HG03432 (cell line): ENCODE data around the gene C1QTNF6.
"Not testable (repeated sequence)": the region's sequence is repeated elsewhere in the genome, so short reads cannot be mapped to it uniquely, and the experiment has no call there.

Experiments used
- ATAC-seq: cut with Tn5 transposase; IDR thresholded peaks from one replicate; pipeline ENCODE4 v1.9.1; 2021; ENCODE audit warnings: mild to moderate bottlenecking, moderate library complexity; ENCODE audit not compliant: unreplicated experiment

C1QTNF6 gene

DNA sequence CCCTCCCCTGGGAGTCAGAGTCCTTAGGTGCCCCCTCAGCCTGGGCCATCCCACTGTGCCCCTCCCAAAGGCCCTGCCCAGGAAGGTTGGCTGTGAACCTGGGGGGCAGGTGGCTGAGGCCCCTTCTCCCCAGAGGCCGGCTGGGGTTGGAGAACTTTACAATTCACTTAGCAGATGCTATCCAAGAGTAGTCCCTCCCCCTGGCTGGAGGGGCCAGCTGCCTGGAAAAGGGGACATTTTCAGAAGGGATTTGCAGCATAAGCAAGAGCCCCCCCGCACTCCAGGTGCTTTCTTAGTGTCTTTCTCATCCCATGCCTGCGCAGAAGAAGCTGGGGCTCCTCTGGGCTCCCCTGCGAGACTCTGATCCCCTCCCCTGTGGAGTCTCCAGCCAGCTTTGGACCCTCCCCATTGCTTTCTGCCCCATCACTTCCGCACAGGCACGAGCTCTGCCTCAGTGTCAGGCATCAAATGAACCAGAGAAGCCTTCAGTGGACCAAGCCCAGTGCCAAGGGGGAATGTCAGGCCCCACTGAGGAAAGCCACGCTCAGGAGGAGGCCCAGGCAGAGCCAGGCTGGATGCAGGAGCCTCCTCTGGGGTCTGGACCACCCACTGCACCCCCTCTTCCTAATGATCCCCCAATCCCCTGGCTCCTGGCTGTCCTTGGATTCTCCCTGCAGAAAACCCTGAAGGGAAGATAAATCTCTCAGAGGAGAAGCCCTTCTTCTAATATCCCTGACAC, 20.5 kb upstream of the C1QTNF6 start:
- no peak for ATAC-seq

DNA sequence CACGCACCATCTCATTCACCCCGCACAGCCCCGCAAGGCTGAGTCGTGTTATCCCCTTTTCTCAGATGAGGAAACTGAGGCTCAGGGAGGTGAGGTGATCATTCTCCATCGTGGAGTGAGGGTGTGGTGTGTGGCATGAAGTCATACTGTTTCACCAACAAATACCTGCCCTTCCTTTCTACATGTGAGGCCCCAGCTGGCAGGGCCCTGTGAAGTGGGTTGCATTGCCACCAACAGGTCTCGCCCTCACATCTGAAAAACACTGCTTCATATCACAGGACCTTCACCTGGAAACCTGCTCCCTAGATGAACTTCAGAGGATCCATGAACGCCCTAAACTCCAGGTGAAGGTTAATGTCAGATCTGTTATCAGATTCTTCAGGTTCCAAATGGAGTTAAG, 19.9 kb upstream of the C1QTNF6 start:
- ATAC-seq: no peak

- no peak for ATAC-seq
Observed at GRCh38 chr22:37206841-37207821, 19.1 kb upstream of the C1QTNF6 start.

GRCh38 chr22:37206118-37206840, 18.2 kb upstream of the C1QTNF6 start:
- ATAC-seq: no peak

DNA sequence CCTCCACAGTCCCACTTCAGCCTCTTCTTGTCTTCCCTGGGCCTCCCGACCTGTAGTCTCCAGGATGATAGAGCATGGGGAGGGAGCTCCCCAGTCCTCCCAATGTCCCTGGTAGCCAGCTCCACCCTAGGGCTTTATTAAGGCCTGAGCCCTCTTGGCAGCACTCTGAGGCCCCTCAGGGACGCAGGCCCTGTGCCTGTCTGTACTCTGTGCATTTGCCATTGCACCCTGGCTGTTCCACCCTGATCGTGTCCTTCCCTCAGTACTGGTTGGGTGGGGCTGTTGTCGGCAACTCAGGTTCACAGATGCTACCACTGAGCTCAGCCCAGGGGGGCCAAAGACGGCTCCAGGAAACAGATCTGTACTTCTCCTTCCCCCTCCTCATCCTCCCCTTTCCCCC, 17.0 kb upstream of the C1QTNF6 start:
- ATAC-seq: no peak

- ATAC-seq: no peak
Observed at GRCh38 chr22:37204045-37204655, 16.1 kb upstream of the C1QTNF6 start.

- ATAC-seq: no peak
Observed at GRCh38 chr22:37203354-37204044, 15.5 kb upstream of the C1QTNF6 start.

- ATAC-seq: no peak
Observed at GRCh38 chr22:37202716-37203115, 14.7 kb upstream of the C1QTNF6 start.

DNA sequence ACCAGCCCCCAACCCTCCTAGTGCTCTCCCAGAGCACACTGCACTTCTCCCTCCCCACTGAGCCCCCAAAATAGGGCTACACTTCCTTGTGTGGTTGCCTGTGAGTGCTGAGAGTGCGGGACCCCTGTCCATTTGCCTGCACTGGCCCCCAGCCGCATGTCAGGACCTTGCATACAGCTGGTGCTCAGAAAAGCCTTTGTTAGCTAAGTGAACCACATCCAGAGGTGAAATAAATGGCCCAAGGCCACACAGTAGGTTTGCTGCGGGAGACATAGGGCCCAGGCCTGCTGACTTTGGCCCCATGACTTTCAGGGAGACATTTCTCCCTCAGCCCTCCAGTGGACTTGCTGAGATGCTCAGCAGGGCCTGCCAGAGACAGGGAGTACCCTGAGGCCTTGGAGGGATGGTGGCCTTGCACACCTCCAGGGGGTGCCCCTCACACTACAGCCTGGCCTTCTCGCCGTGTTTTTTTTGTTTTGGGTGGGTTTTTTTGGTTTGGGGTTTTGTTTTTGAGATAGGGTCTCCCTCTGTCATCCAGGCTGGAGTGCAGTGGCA, 14.0 kb upstream of the C1QTNF6 start:
- ATAC-seq: no peak

GRCh38 chr22:37201443-37201820, 13.4 kb upstream of the C1QTNF6 start:
- ATAC-seq: not testable (repeated sequence)

DNA sequence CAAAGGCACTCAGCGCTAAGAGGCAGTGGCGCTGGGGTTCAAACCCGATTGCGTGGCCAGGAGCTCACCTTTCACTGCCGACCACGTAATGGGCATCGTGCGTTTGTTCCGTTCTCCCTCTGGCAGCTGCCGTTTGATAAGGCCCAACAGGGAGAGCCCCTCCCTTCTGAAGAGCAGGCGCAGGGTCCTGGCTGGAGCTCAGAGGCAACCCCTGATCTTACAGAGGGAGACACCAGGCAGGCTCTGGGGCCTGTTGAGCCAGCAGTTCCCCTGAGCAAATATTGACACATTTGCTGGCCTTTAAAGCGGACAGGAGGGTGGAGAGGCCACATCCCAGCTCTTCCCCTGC, 11.7 kb upstream of the C1QTNF6 start:
- ATAC-seq: no peak

GRCh38 chr22:37199103-37199759, 11.2 kb upstream of the C1QTNF6 start:
- peak; percentile 92 for ATAC-seq

DNA sequence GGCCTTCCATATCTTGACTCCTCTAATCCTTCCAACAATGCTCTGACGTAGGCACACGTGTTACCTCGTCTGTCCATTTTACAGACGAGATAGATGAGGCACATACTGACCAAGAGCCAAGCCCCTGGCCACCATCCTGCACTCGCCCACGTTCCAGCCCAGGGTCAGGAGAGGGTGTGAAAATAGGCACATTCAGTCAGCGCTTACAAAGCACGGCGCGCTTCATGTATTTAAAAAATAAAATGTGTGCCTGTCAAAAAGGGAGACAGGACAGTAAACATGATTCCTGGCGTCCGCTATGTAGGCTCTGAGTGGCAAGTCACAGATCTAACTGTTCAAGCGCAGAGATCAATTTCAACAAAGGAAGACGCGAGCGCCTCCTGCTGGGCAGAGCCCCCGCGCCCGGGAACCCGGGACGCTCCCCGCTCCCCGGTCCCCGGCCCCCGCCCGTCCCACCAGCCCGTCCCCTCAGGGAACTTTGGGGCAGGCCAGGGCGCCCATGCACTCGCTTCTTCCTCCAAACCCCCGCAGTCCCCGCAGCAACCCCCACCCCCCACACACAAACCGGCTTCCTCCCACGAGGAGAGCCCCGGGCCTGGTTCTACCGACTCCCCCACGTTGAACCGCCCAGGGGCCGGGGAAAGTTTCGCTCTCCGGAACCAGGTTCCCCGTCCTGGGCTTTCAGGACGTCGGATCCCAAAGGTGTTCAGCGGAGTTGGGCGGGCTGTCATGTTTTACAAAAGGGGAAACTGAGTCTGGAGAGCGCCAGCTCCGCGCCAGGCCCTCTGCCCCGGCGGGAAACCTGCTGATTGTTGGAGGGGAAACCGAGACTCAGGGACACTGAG, 10.4 kb upstream of the C1QTNF6 start:
- peak; percentile 28 for ATAC-seq

DNA sequence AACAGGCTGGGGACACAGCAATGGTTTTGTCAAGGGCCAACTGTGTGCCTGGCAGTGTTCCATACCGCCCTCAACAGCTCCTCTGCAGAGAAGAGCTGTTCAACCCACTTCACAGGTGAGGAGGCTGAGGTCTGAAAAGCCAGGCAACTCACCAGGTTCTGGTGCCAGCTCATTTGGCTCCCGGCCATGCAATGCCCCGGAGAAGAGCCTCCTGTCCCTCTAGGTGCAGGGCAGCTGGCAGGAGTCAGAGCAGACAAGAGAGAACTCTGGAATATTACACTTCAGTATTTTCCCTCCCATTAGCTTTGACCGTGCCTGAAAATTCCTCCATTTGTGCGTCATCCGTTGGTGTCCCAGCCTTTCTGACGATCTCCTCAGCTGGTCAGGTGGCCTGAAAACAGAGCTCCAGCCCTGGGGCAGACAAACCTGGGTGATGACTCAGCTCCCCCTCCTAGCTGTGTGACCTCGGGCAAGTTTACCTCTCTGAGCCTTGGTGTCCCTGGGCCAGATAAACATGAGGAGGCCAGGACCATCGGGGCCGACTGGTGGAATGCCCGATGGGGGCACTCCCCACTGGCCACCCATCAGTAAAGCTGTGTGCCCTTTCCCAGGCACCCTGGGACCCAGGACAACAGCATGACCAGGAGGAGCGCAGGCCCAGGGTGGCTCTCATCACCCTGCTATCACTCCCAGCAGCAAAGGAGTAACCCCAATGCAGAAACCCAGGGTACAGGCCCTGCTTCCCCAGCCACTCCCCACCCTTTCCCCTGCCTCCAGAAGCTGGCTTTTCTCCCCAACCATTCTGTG, 9.6 kb upstream of the C1QTNF6 start:
- no peak for ATAC-seq

DNA sequence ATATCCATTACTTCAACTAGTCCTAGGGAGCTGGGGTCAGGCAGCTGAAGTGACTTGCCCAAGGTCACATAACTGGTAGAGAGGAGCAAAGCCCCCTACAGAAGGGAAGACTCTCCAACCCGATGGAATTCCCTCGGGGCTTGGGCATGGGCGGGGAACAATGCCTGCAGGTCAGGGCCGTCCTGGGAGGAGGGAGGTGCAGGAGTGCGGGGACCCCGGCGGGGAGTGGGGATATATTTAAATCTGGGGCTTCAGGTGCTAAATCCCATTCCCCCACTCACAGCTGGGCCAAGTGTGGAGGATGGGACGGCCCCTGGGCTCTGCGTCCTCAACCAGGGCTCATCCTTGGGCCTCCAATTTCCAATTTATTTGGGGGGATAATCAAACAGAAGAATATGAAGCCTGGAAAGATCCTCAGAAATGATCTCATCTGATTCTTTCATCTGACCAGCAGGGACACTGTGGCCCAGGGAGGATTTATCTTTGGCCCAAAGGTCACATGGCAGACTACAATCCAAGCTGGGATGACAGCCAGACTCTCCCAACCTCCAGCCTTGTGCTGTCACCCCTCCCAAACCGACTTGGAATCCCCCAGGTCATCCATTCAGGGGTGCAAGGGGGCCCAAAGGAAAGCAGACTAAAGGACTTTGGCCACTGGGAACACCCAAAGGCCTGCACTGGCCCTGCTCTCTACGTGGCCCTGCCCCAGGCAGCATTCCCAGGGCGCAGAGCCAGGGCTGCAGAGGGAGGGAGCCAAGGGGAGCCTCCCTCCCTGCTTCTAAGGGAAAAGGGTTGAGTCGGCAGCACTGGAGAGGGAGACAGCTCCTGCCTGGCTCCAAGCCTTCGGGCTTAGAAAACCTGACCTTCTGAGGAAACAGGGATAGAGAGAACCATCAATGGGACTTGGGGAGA, 8.7 kb upstream of the C1QTNF6 start:
- no peak for ATAC-seq

DNA sequence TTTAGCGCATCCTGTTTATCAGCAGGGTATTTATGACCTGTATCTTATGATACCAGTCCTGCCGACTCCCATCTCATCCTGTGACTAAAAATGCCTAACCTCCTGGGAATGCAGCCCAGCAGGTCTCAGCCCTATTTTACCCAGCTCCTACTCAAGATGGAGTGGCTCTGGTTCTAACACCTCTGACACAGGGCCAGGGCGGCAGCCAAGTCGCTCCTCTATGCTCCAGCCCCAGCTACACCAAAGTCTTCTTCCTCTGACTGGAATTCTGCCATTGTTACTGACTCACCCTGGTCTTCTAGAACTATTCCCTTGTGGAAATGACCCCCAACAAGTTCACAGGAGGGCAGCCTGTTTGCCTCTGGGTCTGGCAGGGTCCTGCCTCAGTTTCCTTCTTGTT, 7.9 kb upstream of the C1QTNF6 start:
- no peak for ATAC-seq

- ATAC-seq: no peak
Observed at GRCh38 chr22:37194750-37195149, 6.7 kb upstream of the C1QTNF6 start.
